Measurements from ENCODE around the gene GNAO1.

- TF ChIP-seq ZNF157 (tag by site-specific recombination; IDR thresholded peaks at IDR 0.05): no peak
- TF ChIP-seq REST (tag by site-specific recombination; IDR thresholded peaks at IDR 0.05): no peak
- no peak for TF ChIP-seq ZNF629 (tag by site-specific recombination; IDR thresholded peaks at IDR 0.05)
- no peak for TF ChIP-seq ZNF341 (tag by site-specific recombination; IDR thresholded peaks at IDR 0.05; ENCODE audit: low read depth)
- TF ChIP-seq, protein P1, sequence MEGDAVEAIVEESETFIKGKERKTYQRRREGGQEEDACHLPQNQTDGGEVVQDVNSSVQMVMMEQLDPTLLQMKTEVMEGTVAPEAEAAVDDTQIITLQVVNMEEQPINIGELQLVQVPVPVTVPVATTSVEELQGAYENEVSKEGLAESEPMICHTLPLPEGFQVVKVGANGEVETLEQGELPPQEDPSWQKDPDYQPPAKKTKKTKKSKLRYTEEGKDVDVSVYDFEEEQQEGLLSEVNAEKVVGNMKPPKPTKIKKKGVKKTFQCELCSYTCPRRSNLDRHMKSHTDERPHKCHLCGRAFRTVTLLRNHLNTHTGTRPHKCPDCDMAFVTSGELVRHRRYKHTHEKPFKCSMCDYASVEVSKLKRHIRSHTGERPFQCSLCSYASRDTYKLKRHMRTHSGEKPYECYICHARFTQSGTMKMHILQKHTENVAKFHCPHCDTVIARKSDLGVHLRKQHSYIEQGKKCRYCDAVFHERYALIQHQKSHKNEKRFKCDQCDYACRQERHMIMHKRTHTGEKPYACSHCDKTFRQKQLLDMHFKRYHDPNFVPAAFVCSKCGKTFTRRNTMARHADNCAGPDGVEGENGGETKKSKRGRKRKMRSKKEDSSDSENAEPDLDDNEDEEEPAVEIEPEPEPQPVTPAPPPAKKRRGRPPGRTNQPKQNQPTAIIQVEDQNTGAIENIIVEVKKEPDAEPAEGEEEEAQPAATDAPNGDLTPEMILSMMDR (tag by site-specific recombination; IDR thresholded peaks at IDR 0.05): no peak
- TF ChIP-seq, protein P2, sequence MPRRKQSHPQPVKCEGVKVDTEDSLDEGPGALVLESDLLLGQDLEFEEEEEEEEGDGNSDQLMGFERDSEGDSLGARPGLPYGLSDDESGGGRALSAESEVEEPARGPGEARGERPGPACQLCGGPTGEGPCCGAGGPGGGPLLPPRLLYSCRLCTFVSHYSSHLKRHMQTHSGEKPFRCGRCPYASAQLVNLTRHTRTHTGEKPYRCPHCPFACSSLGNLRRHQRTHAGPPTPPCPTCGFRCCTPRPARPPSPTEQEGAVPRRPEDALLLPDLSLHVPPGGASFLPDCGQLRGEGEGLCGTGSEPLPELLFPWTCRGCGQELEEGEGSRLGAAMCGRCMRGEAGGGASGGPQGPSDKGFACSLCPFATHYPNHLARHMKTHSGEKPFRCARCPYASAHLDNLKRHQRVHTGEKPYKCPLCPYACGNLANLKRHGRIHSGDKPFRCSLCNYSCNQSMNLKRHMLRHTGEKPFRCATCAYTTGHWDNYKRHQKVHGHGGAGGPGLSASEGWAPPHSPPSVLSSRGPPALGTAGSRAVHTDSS (tag by site-specific recombination; IDR thresholded peaks at IDR 0.05): no peak
- TF ChIP-seq ZNF561 (tag by site-specific recombination; IDR thresholded peaks at IDR 0.05; ENCODE audit: borderline replicate concordance): no peak
- no peak for TF ChIP-seq ZNF274 (IDR thresholded peaks at IDR 0.05; ENCODE audit: low read length)
- no peak for TF ChIP-seq ZNF274 (tag by site-specific recombination; IDR thresholded peaks at IDR 0.05; ENCODE audit: borderline replicate concordance)
- no peak for TF ChIP-seq ZNF585B (tag by site-specific recombination; IDR thresholded peaks at IDR 0.05)
- no peak for TF ChIP-seq GLIS1 (tag by site-specific recombination; IDR thresholded peaks at IDR 0.05)
- no peak for TF ChIP-seq ZNF416 (tag by site-specific recombination; IDR thresholded peaks at IDR 0.05)
Observed at GRCh38 chr16:56331399-56331798, 140.1 kb downstream of the GNAO1 start.

Measured in HEK293 (cell line).